Fibroblast of pulmonary artery (primary cell): Measurements from ENCODE around the gene PTPRD.
"Not testable (repeated sequence)": the region's sequence is repeated elsewhere in the genome, so short reads cannot be mapped to it uniquely, and the experiment has no call there.

Experiments
- DNase-seq: peaks from one replicate; pipeline ENCODE4 v3.0.0-alpha.2; 2010; ENCODE audit warnings: low read depth
- H3K4me3 ChIP-seq: replicated peaks from 2 replicates; pipeline ENCODE4 v1.5.1; 2011; ENCODE audit warnings: low read depth, mild to moderate bottlenecking, control low read depth, low read length, moderate library complexity
- TF ChIP-seq, protein P1 (sequence below): IDR thresholded peaks from 2 replicates; pipeline ENCODE4 v1.5.1; 2011; ENCODE audit warnings: mild to moderate bottlenecking, control low read depth, low read length, inconsistent platforms; ENCODE audit errors: missing control alignments

PTPRD gene

GRCh38 chr9:9469271-9469670 lies 1143.5 kb downstream of the PTPRD start:
- TF ChIP-seq, protein P1, sequence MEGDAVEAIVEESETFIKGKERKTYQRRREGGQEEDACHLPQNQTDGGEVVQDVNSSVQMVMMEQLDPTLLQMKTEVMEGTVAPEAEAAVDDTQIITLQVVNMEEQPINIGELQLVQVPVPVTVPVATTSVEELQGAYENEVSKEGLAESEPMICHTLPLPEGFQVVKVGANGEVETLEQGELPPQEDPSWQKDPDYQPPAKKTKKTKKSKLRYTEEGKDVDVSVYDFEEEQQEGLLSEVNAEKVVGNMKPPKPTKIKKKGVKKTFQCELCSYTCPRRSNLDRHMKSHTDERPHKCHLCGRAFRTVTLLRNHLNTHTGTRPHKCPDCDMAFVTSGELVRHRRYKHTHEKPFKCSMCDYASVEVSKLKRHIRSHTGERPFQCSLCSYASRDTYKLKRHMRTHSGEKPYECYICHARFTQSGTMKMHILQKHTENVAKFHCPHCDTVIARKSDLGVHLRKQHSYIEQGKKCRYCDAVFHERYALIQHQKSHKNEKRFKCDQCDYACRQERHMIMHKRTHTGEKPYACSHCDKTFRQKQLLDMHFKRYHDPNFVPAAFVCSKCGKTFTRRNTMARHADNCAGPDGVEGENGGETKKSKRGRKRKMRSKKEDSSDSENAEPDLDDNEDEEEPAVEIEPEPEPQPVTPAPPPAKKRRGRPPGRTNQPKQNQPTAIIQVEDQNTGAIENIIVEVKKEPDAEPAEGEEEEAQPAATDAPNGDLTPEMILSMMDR, result no peak
- no peak overlapping the region for H3K4me3 ChIP-seq
- DNase-seq, result no peak

GRCh38 chr9:9441874-9442273 lies 1170.9 kb downstream of the PTPRD start:
- DNase-seq, H3K4me3 ChIP-seq: not testable (repeated sequence)

DNA sequence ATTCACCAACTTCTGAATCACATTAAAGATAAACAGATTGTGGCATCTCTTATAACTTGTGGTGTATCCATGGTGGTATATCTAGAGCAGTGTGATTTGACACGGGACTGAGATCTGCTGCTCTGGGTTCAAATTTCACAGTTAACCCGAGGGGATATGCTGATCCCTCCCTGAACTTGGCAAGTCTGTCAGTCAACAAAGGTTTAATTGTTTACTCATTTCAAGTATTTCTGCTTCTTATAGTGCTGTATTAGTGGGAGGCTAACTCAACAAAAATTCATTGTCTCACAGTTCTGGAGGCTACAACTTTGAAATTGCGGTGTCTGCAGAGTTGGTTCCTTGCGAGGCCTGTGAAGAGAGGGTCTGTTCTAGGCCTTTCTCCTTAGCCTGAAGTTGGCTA lies 1175.2 kb downstream of the PTPRD start:
- no peak for DNase-seq
- TF ChIP-seq, protein P1, result no peak
- no peak overlapping the region for H3K4me3 ChIP-seq

GRCh38 chr9:9426454-9426853 lies 1186.3 kb downstream of the PTPRD start:
- DNase-seq, H3K4me3 ChIP-seq: not testable (repeated sequence)

- DNase-seq, result no peak
- H3K4me3 ChIP-seq, result no peak overlapping the region
- TF ChIP-seq, protein P1, result no peak
These were observed 1200.6 kb downstream of the PTPRD start for GRCh38 chr9:9412241-9412640.

DNA sequence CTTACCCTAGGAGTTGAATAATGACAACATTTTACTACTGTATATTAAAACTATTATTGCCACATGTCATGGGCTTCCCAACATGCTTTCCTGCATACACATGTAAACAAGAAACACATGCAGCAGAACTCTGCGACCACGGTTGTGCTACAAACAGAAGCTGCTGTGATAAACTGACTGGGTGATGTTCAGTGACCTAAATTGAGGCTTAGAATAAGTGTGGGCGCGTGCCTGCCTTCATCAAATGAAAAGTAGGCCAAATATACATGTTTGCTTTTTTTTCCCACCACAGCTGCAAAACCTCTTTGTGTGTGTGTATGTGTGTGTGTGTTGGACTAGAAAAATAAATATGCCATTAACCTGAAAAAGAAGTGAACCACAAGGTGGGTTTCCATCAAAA lies 1202.1 kb downstream of the PTPRD start:
- TF ChIP-seq, protein P1, result no peak
- no peak for DNase-seq
- H3K4me3 ChIP-seq, result no peak overlapping the region

DNA sequence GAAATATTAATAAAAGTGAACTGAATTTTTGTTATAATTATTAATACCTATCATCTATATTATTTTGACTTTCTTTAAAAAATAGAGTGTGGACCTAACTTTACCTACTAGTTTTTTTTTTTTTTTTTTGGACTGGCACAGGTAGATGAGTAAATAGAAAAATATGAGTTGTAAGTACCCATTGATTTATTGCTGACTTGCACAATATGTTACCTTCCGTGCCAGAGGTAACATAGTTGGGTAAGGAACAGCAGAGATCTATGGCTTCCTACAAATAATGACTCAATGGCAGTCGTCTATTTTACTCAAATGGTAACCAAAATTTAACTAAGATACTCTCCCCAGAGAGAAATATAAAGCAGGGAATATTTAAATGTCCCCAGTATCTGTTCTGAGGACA lies 1212.8 kb downstream of the PTPRD start:
- H3K4me3 ChIP-seq, result no peak overlapping the region
- no peak for DNase-seq
- TF ChIP-seq, protein P1, result no peak

- TF ChIP-seq, protein P1, result no peak
- H3K4me3 ChIP-seq, result no peak overlapping the region
- no peak for DNase-seq
These were observed 1216.3 kb downstream of the PTPRD start for GRCh38 chr9:9396518-9396917.
